ENCODE data around the gene GPC6.
"Not testable (repeated sequence)": the region's sequence is repeated elsewhere in the genome, so short reads cannot be mapped to it uniquely, and the experiment has no call there.

DNA sequence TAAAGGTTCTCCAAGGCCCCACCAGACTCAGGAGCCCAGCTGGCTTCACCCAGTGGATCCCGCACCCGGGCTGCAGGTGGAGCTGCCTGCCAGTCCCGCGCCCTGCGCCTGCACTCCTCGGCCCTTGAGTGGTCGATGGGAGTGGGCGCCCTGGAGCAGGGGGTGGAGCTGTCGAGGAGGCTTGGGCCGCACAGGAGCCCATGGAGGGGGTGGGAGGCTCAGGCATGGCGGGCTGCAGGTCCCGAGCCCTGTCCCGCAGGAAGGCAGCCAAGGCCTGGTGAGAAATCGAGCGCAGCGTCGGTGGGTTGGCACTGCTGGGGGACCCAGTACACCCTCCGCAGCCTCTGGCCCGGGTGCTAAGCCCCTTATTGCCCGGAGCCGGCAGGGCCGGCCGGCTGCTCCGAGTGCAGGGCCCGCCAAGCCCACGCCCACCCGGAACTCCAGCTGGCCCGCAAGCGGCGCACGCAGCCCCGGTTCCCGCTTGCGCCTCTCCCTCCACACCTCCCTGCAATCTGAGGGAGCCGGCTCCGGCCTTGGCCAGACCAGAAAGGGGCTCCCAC is 228.1 kb downstream of the GPC6 start:
- TF ChIP-seq ELF1 (IDR thresholded peaks at IDR 0.05); NRF1 (IDR thresholded peaks at IDR 0.05; ENCODE audit: low read depth, low read length); NFIC (IDR thresholded peaks at IDR 0.05; ENCODE audit: borderline replicate concordance); EZH2phosphoT487 (IDR thresholded peaks at IDR 0.05; ENCODE audit: borderline replicate concordance, low read depth): not testable (repeated sequence)
- TF ChIP-seq, protein P1, sequence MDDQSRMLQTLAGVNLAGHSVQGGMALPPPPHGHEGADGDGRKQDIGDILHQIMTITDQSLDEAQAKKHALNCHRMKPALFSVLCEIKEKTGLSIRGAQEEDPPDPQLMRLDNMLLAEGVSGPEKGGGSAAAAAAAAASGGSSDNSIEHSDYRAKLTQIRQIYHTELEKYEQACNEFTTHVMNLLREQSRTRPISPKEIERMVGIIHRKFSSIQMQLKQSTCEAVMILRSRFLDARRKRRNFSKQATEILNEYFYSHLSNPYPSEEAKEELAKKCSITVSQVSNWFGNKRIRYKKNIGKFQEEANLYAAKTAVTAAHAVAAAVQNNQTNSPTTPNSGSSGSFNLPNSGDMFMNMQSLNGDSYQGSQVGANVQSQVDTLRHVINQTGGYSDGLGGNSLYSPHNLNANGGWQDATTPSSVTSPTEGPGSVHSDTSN (IDR thresholded peaks at IDR 0.05), result not testable (repeated sequence)
- TF ChIP-seq, protein P2, sequence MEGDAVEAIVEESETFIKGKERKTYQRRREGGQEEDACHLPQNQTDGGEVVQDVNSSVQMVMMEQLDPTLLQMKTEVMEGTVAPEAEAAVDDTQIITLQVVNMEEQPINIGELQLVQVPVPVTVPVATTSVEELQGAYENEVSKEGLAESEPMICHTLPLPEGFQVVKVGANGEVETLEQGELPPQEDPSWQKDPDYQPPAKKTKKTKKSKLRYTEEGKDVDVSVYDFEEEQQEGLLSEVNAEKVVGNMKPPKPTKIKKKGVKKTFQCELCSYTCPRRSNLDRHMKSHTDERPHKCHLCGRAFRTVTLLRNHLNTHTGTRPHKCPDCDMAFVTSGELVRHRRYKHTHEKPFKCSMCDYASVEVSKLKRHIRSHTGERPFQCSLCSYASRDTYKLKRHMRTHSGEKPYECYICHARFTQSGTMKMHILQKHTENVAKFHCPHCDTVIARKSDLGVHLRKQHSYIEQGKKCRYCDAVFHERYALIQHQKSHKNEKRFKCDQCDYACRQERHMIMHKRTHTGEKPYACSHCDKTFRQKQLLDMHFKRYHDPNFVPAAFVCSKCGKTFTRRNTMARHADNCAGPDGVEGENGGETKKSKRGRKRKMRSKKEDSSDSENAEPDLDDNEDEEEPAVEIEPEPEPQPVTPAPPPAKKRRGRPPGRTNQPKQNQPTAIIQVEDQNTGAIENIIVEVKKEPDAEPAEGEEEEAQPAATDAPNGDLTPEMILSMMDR (IDR thresholded peaks at IDR 0.05), result not testable (repeated sequence)
